Gastrocnemius medialis (tissue), 4 donors: ENCODE results near the gene KIAA1586.

ENCODE experiments used
- CTCF ChIP-seq, 5 experiments: fragments of 450-650 bp in 3 of 5; fragments of 200-600 bp in 2 of 5; sonication (generic) in 2 of 5; IDR thresholded peaks in 4 of 5; conservative IDR thresholded peaks in 1 of 5; 1 replicate in 4 of 5; 2 replicates in 1 of 5; pipeline ENCODE4 v1.5.1; 2016 to 2019; ENCODE audit warnings: antibody characterized with exemption in 5 of 5, mild to moderate bottlenecking in 3 of 5, moderate library complexity in 3 of 5
- POLR2A ChIP-seq, 2 donors: fragments of 450-650 bp; IDR thresholded peaks; one replicate each; pipeline ENCODE4 v1.6.1; 2017; ENCODE audit warnings: antibody characterized with exemption in 2 of 2, mild to moderate bottlenecking in 2 of 2, moderate library complexity in 2 of 2

GRCh38 chr6:57046332-57047256 is at the start of gene KIAA1586:
- TF ChIP-seq CTCF (IDR thresholded peaks at IDR 0.05 in 4 of 5, conservative IDR thresholded peaks at IDR 0.05 in 1 of 5) (peak in 1 of 5 experiments; percentile 7), POLR2A (IDR thresholded peaks at IDR 0.05) (peak; percentile 46 to 72)
